ENCODE data around the gene D2HGDH. TPM values are rescaled to one million over a fixed set of nuclear protein-coding genes. Genes with fewer than 3 reads are reported as not detected.

Gene D2HGDH
- total and polyA plus RNA-seq, 2 of the 8 experiments (the other 6 are each of a cell fraction or from before 2014, with no cell fraction given), result 3.4 to 8.1 TPM

GRCh38 chr2:241686650-241687425, 47.6 kb upstream of the D2HGDH start, which contains the start of gene DTYMK:
Gene DTYMK (minus strand): TSS chr2:241686815. CDS start chr2:241686783, 32 bp downstream.
- peak within 1 kb of the TSS; percentile 14 for H3K4ac ChIP-seq (replicated peaks; ENCODE audit: insufficient read length, low read depth, low read length)
- ChIA-PET POLR2A (ENCODE audit: partially characterized antibody) (interaction anchor here (0.8 to 20.2 kb wide), 12 partner anchors 11 to 195 kb away, joined by 3 to 265 read pairs (median 4); partner anchors contain the start of genes ATG4B, ING5 and THAP4), CTCF (ENCODE audit: partially characterized antibody) (interaction anchor here (0.6 to 3.4 kb wide), 6 partner anchors 11 to 89 kb away, joined by 3 to 11 read pairs (median 4); partner anchors contain the start of genes D2HGDH and ING5)
- no peak within 1 kb of the TSS for H2BK20ac ChIP-seq (ENCODE audit: low read length)
- H2BK120ac ChIP-seq (replicated peaks; ENCODE audit: low read depth, low read length), result no peak within 1 kb of the TSS
- no peak within 1 kb of the TSS for H2BK12ac ChIP-seq (ENCODE audit: low read depth, low read length)
- peak within 1 kb of the TSS; percentile 84 to 94 (median 91) for H3K4me3 ChIP-seq (ENCODE audit: extremely low read depth in 1 of 4, insufficient read depth in 2 of 4, low read depth in 3 of 4, low read length in 4 of 4)
- H3K14ac ChIP-seq (ENCODE audit: insufficient read length), result no peak within 1 kb of the TSS
- H4K20me1 ChIP-seq (replicated peaks in 1 of 2; ENCODE audit: control insufficient read depth in 1 of 2, insufficient read depth in 2 of 2, low read length in 2 of 2), result peaks cover 0 to 6% of the 10 kb centered on the region in 2 experiments
- H3K9ac ChIP-seq (replicated peaks in 1 of 4; ENCODE audit: extremely low read depth in 1 of 4, low read depth in 3 of 4, low read length in 3 of 4), result peak within 1 kb of the TSS; percentile 82 to 95 (median 88)
- H3K18ac ChIP-seq (ENCODE audit: extremely low read depth, low read length), result peak within 1 kb of the TSS; percentile 71
- peaks cover 4% of the 10 kb centered on the region; the same call in 1 of the 2 replicates for H3K23me2 ChIP-seq (ENCODE audit: low read depth, low read length)
- peak within 1 kb of the TSS; percentile 34 for H4K91ac ChIP-seq (replicated peaks; ENCODE audit: insufficient read length, low read length)
- no peak within 1 kb of the TSS for H2BK15ac ChIP-seq (ENCODE audit: low read length)
- FAIRE-seq (no peak), DNase-seq (ENCODE audit: low read depth in 1 of 2, low spot score in 2 of 2) (peak in 1 of 2 experiments; percentile 95)
- no peak within 1 kb of the TSS for H3K23ac ChIP-seq (ENCODE audit: insufficient read length)
- peaks cover 8 to 35% (median 17%) of the 10 kb centered on the region in 4 experiments; a peak in 7 of 8 replicates for H3K36me3 ChIP-seq (ENCODE audit: control insufficient read depth in 2 of 4, insufficient read depth in 4 of 4, low read length in 3 of 4)
- peak within 1 kb of the TSS; percentile 86 for H3K56ac ChIP-seq (replicated peaks; ENCODE audit: insufficient read length, low read depth, low read length)
- no peaks in the 10 kb centered on the region for H3K27me3 ChIP-seq (replicated peaks in 1 of 4; ENCODE audit: control insufficient read depth in 3 of 4, extremely low read depth in 1 of 4, insufficient read depth in 3 of 4, low read length in 3 of 4)
- H3K4me2 ChIP-seq (ENCODE audit: insufficient read depth in 1 of 2, low read depth in 2 of 2, low read length in 2 of 2), result peak within 1 kb of the TSS; percentile 86
- peaks cover 6% of the 10 kb centered on the region for H3K79me1 ChIP-seq (ENCODE audit: low read depth, low read length)
- H2AK5ac ChIP-seq (ENCODE audit: low read depth, low read length), result no peak within 1 kb of the TSS
- no peak within 1 kb of the TSS for H4K5ac ChIP-seq (ENCODE audit: insufficient read length, low read depth, low read length)
- H3K9me3 ChIP-seq (ENCODE audit: insufficient read depth in 2 of 2, low read depth in 1 of 2, low read length in 1 of 2), result no peaks in the 10 kb centered on the region
- peak within 1 kb of the TSS; percentile 29; the same call in 1 of the 2 replicates for H2AFZ ChIP-seq (ENCODE audit: low read length)
- H4K8ac ChIP-seq (ENCODE audit: extremely low read depth, insufficient read depth, low read length), result peak within 1 kb of the TSS; percentile 93
- peaks cover 0 to 8% (median 0%) of the 10 kb centered on the region in 4 experiments; a peak in 1 of 7 replicates for H3K4me1 ChIP-seq (replicated peaks in 1 of 4; ENCODE audit: control insufficient read depth in 3 of 4, insufficient read depth in 4 of 4, low read length in 3 of 4)
- peak within 1 kb of the TSS; percentile 88 for H3K27ac ChIP-seq (ENCODE audit: low read depth, low read length)
- peaks cover 0 to 23% of the 10 kb centered on the region in 2 experiments; a peak in 2 of 4 replicates for H3K79me2 ChIP-seq (ENCODE audit: control insufficient read depth in 1 of 2, insufficient read depth in 2 of 2, low read length in 2 of 2)
- peak within 1 kb of the TSS; percentile 44; the same call in 1 of the 2 replicates for H2BK5ac ChIP-seq (ENCODE audit: low read depth, low read length)
- 1% methylated on average over 92 of the region's 102 CpGs; no CpG with 5 or more reads in 1 of the 2 experiments for WGBS, 2 experiments (ENCODE audit: extremely low coverage in 1 of 2, insufficient coverage in 1 of 2, insufficient read length in 1 of 2, insufficient replicate concordance in 2 of 2, low coverage in 1 of 2, low lambda C conversion rate in 2 of 2, missing lambda C conversion rate in 1 of 2)
- TF ChIP-seq ATF3 (IDR thresholded peaks at IDR 0.05; ENCODE audit: insufficient read depth, low read depth, low read length) (peak; percentile 46; the same call in 1 of the 2 replicates), GTF2F1 (IDR thresholded peaks at IDR 0.05; ENCODE audit: borderline replicate concordance, low read depth, low read length) (no peak), HDAC6 (IDR thresholded peaks at IDR 0.05; ENCODE audit: low read depth, low read length) (no peak), TBP (IDR thresholded peaks at IDR 0.05; ENCODE audit: low read depth, low read length) (peak; percentile 70), POU5F1 (IDR thresholded peaks at IDR 0.05; ENCODE audit: low read depth, low read length) (no peak)
